ENCODE results near the gene MED29.

- TF ChIP-seq CTCF (IDR thresholded peaks at IDR 0.05), result no peak
- TF ChIP-seq EZH2 (IDR thresholded peaks at IDR 0.05; ENCODE audit: borderline replicate concordance, insufficient read depth, low read depth, low read length, poor library complexity, severe bottlenecking), result no peak
These were observed 45.2 kb upstream of the MED29 start for GRCh38 chr19:39345956-39346355.

Data from B cell (primary cell).